ENCODE results near the gene RYR2.

The RYR2 gene

GRCh38 chr1:237448042-237448441, 406.1 kb downstream of the RYR2 start:
- TF ChIP-seq TSHZ2 (CRISPR knock-in tag; IDR thresholded peaks at IDR 0.05) (no peak), PPARA (CRISPR knock-in tag; IDR thresholded peaks at IDR 0.05; ENCODE audit: borderline replicate concordance) (no peak), ZFP30 (CRISPR knock-in tag; IDR thresholded peaks at IDR 0.05) (no peak), ARNTL (CRISPR knock-in tag; IDR thresholded peaks at IDR 0.05; ENCODE audit: borderline replicate concordance, low read depth) (no peak), ZC3H10 (CRISPR knock-in tag; IDR thresholded peaks at IDR 0.05) (no peak), BACH2 (CRISPR knock-in tag; IDR thresholded peaks at IDR 0.05; ENCODE audit: borderline replicate concordance) (no peak), CSDC2 (CRISPR knock-in tag; IDR thresholded peaks at IDR 0.05) (no peak), PATZ1 (CRISPR knock-in tag; IDR thresholded peaks at IDR 0.05; ENCODE audit: borderline replicate concordance) (no peak), GLIS3 (CRISPR knock-in tag; IDR thresholded peaks at IDR 0.05) (no peak), ZFP3 (CRISPR knock-in tag; IDR thresholded peaks at IDR 0.05) (no peak), RARB (CRISPR knock-in tag; IDR thresholded peaks at IDR 0.05) (no peak), CSRNP3 (CRISPR knock-in tag; IDR thresholded peaks at IDR 0.05) (no peak), ZNF70 (CRISPR knock-in tag; IDR thresholded peaks at IDR 0.05) (no peak), ISL1 (CRISPR knock-in tag; IDR thresholded peaks at IDR 0.05) (no peak), CREB5 (CRISPR knock-in tag; IDR thresholded peaks at IDR 0.05; ENCODE audit: low read depth) (no peak), OSR1 (CRISPR knock-in tag; IDR thresholded peaks at IDR 0.05) (no peak), POU6F1 (CRISPR knock-in tag; IDR thresholded peaks at IDR 0.05; ENCODE audit: borderline replicate concordance, low read depth) (no peak)
- ATAC-seq, result no peak

GRCh38 chr1:237457573-237457972, 415.6 kb downstream of the RYR2 start:
- TF ChIP-seq BACH2 (CRISPR knock-in tag; IDR thresholded peaks at IDR 0.05; ENCODE audit: borderline replicate concordance), result no peak
- no peak for TF ChIP-seq ZC3H10 (CRISPR knock-in tag; IDR thresholded peaks at IDR 0.05)
- TF ChIP-seq PATZ1 (CRISPR knock-in tag; IDR thresholded peaks at IDR 0.05; ENCODE audit: borderline replicate concordance), result no peak
- no peak for TF ChIP-seq TOX (CRISPR knock-in tag; IDR thresholded peaks at IDR 0.05; ENCODE audit: borderline replicate concordance)
- no peak for TF ChIP-seq CSDC2 (CRISPR knock-in tag; IDR thresholded peaks at IDR 0.05)
- TF ChIP-seq ZNF565 (CRISPR knock-in tag; conservative IDR thresholded peaks at IDR 0.05; ENCODE audit: low read depth), result no peak
- TF ChIP-seq ZFP30 (CRISPR knock-in tag; IDR thresholded peaks at IDR 0.05), result no peak
- TF ChIP-seq GLIS3 (CRISPR knock-in tag; IDR thresholded peaks at IDR 0.05), result no peak
- no peak for TF ChIP-seq ARNTL (CRISPR knock-in tag; IDR thresholded peaks at IDR 0.05; ENCODE audit: borderline replicate concordance, low read depth)
- no peak for TF ChIP-seq ISL1 (CRISPR knock-in tag; IDR thresholded peaks at IDR 0.05)
- TF ChIP-seq CREB5 (CRISPR knock-in tag; IDR thresholded peaks at IDR 0.05; ENCODE audit: low read depth), result no peak
- no peak for TF ChIP-seq PPARA (CRISPR knock-in tag; IDR thresholded peaks at IDR 0.05; ENCODE audit: borderline replicate concordance)
- no peak for TF ChIP-seq CSRNP3 (CRISPR knock-in tag; IDR thresholded peaks at IDR 0.05)
- no peak for ATAC-seq
